ENCODE data around the gene PRDM1.

Gene PRDM1

GRCh38 chr6:106098383-106099234, 12.5 kb downstream of the PRDM1 start:
- no peak for DNase-seq

- DNase-seq = no peak
These were observed 13.1 kb downstream of the PRDM1 start for GRCh38 chr6:106099235-106099537.

- no peak for DNase-seq
These were observed 14.6 kb downstream of the PRDM1 start for GRCh38 chr6:106100755-106101154.

- DNase-seq = no peak
These were observed 15.3 kb downstream of the PRDM1 start for GRCh38 chr6:106101466-106101865.

- DNase-seq = no peak
These were observed 15.9 kb downstream of the PRDM1 start for GRCh38 chr6:106102034-106102433.

GRCh38 chr6:106102967-106103727, 17.0 kb downstream of the PRDM1 start:
- DNase-seq = no peak

- no peak for DNase-seq
These were observed 17.6 kb downstream of the PRDM1 start for GRCh38 chr6:106103728-106104109.

GRCh38 chr6:106104476-106104875, 18.3 kb downstream of the PRDM1 start:
- DNase-seq = no peak

GRCh38 chr6:106104941-106105340, 18.8 kb downstream of the PRDM1 start:
- DNase-seq = no peak

GRCh38 chr6:106105493-106105892, 19.4 kb downstream of the PRDM1 start:
- no peak for DNase-seq

- DNase-seq = no peak
These were observed 20.3 kb downstream of the PRDM1 start for GRCh38 chr6:106106276-106107042.

- no peak for DNase-seq
These were observed 21.0 kb downstream of the PRDM1 start for GRCh38 chr6:106107043-106107613.

- no peak for DNase-seq
These were observed 22.0 kb downstream of the PRDM1 start for GRCh38 chr6:106108129-106108528.

GRCh38 chr6:106109029-106109428, 22.9 kb downstream of the PRDM1 start:
- no peak for DNase-seq

- DNase-seq = peak; percentile 72
These were observed 24.2 kb downstream of the PRDM1 start for GRCh38 chr6:106110164-106110826.

- DNase-seq = no peak
These were observed 26.3 kb downstream of the PRDM1 start for GRCh38 chr6:106112433-106112832.

- no peak for DNase-seq
These were observed 27.3 kb downstream of the PRDM1 start for GRCh38 chr6:106113256-106113959.

GRCh38 chr6:106114492-106114891, 28.4 kb downstream of the PRDM1 start:
- no peak for DNase-seq

GRCh38 chr6:106115286-106115685, 29.1 kb downstream of the PRDM1 start:
- no peak for DNase-seq

- DNase-seq = no peak
These were observed 30.1 kb downstream of the PRDM1 start for GRCh38 chr6:106116125-106116832.

- DNase-seq = no peak
These were observed 31.4 kb downstream of the PRDM1 start for GRCh38 chr6:106117579-106117978.
